Measurements from ENCODE around the gene CACNG3. TPM values are rescaled to one million over a fixed set of nuclear protein-coding genes. Genes with fewer than 3 reads are reported as not detected.

Gene CACNG3
- total and polyA plus RNA-seq, 10 donors = not detected

- no peak for DNase-seq
- intact Hi-C loops (cut with DNase I; ENCODE audit: low total_unique reads) = no loop called here
- TF ChIP-seq POLR2A (IDR thresholded peaks at IDR 0.05) (no peak), POLR2AphosphoS5 (IDR thresholded peaks at IDR 0.05) (no peak)
- TF ChIP-seq, protein P1, sequence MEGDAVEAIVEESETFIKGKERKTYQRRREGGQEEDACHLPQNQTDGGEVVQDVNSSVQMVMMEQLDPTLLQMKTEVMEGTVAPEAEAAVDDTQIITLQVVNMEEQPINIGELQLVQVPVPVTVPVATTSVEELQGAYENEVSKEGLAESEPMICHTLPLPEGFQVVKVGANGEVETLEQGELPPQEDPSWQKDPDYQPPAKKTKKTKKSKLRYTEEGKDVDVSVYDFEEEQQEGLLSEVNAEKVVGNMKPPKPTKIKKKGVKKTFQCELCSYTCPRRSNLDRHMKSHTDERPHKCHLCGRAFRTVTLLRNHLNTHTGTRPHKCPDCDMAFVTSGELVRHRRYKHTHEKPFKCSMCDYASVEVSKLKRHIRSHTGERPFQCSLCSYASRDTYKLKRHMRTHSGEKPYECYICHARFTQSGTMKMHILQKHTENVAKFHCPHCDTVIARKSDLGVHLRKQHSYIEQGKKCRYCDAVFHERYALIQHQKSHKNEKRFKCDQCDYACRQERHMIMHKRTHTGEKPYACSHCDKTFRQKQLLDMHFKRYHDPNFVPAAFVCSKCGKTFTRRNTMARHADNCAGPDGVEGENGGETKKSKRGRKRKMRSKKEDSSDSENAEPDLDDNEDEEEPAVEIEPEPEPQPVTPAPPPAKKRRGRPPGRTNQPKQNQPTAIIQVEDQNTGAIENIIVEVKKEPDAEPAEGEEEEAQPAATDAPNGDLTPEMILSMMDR (IDR thresholded peaks at IDR 0.05 in 8 of 11, conservative IDR thresholded peaks at IDR 0.05 in 3 of 11) = no peak
- Histone ChIP-seq H3K27me3 (replicated peaks in 1 of 7) (peaks cover 0 to 22% (median 0%) of the 10 kb centered on the region in 7 donors), H3K4me3 (no peak overlapping the region), H3K4me1 (no peaks in the 10 kb centered on the region), H3K9me3 (no peaks in the 10 kb centered on the region), H3K27ac (no peak overlapping the region), H3K36me3 (no peaks in the 10 kb centered on the region)
- 77 to 86% (median 83%) methylated on average over 4 of the region's 4 CpGs for WGBS, 5 donors
Observed at GRCh38 chr16:24360936-24361335, 104.8 kb downstream of the CACNG3 start.

GRCh38 chr16:24364596-24364995, 108.5 kb downstream of the CACNG3 start:
- Histone ChIP-seq H3K27ac (no peak overlapping the region), H3K4me1 (no peaks in the 10 kb centered on the region), H3K9me3 (peaks cover 0 to 5% (median 0%) of the 10 kb centered on the region in 8 donors), H3K27me3 (replicated peaks in 1 of 7) (peaks cover 0 to 34% (median 0%) of the 10 kb centered on the region in 7 donors), H3K36me3 (no peaks in the 10 kb centered on the region), H3K4me3 (no peak overlapping the region)
- intact Hi-C loops (cut with DNase I; ENCODE audit: low total_unique reads) = no loop called here
- WGBS, 5 donors = 74 to 87% (median 79%) methylated on average over 7 of the region's 7 CpGs
- no peak for TF ChIP-seq POLR2A (IDR thresholded peaks at IDR 0.05)
- no peak for TF ChIP-seq POLR2AphosphoS5 (IDR thresholded peaks at IDR 0.05)
- TF ChIP-seq, protein P1 (IDR thresholded peaks at IDR 0.05 in 8 of 11, conservative IDR thresholded peaks at IDR 0.05 in 3 of 11) = no peak
- DNase-seq = no peak

- Histone ChIP-seq H3K36me3 (no peaks in the 10 kb centered on the region), H3K27ac (no peak overlapping the region), H3K4me3 (no peak overlapping the region), H3K9me3 (peaks cover 0 to 23% (median 11%) of the 10 kb centered on the region in 8 donors), H3K27me3 (replicated peaks in 1 of 7) (peaks cover 0 to 25% (median 0%) of the 10 kb centered on the region in 7 donors), H3K4me1 (no peaks in the 10 kb centered on the region)
- TF ChIP-seq, protein P1 (IDR thresholded peaks at IDR 0.05 in 8 of 11, conservative IDR thresholded peaks at IDR 0.05 in 3 of 11) = no peak
- TF ChIP-seq POLR2A (IDR thresholded peaks at IDR 0.05) (no peak), POLR2AphosphoS5 (IDR thresholded peaks at IDR 0.05) (no peak)
- 64 to 73% (median 70%) methylated on average over 5 of the region's 5 CpGs for WGBS, 5 donors
- no peak for DNase-seq
- intact Hi-C loops (cut with DNase I; ENCODE audit: low total_unique reads) = no loop called here
Observed at GRCh38 chr16:24367186-24367710, 111.1 kb downstream of the CACNG3 start.

- H3K4me3 ChIP-seq = no peak overlapping the region
- no peak for DNase-seq
- H3K27ac ChIP-seq = no peak overlapping the region
- no peaks in the 10 kb centered on the region for H3K4me1 ChIP-seq
- peaks cover 0 to 33% (median 20%) of the 10 kb centered on the region in 8 donors for H3K9me3 ChIP-seq
- TF ChIP-seq, protein P1 (IDR thresholded peaks at IDR 0.05 in 8 of 11, conservative IDR thresholded peaks at IDR 0.05 in 3 of 11) = no peak
- no peak for TF ChIP-seq POLR2AphosphoS5 (IDR thresholded peaks at IDR 0.05)
- no peak for TF ChIP-seq POLR2A (IDR thresholded peaks at IDR 0.05)
- WGBS, 5 donors = 84 to 93% (median 89%) methylated on average over 5 of the region's 5 CpGs
- no peaks in the 10 kb centered on the region for H3K27me3 ChIP-seq (replicated peaks in 1 of 7)
- no peaks in the 10 kb centered on the region for H3K36me3 ChIP-seq
- intact Hi-C loops (cut with DNase I; ENCODE audit: low total_unique reads) = no loop called here
Observed at GRCh38 chr16:24372824-24373223, 116.7 kb downstream of the CACNG3 start.

Measured in spleen (tissue), 11 donors.